GM21360 (cell line): ENCODE results near the gene C19orf81.
"Not testable (repeated sequence)": the region's sequence is repeated elsewhere in the genome, so short reads cannot be mapped to it uniquely, and the experiment has no call there.

Source experiments
- ATAC-seq: cut with Tn5 transposase; IDR thresholded peaks from one replicate; pipeline ENCODE4 v1.9.1; 2021; ENCODE audit warnings: mild to moderate bottlenecking, moderate library complexity; ENCODE audit not compliant: unreplicated experiment

Gene C19orf81

GRCh38 chr19:50649433-50650391 is at the start of gene C19orf81:
TSS of gene C19orf81 (plus strand) at chr19:50649445. CDS start at chr19:50649445, 0 bp downstream.
- no peak for ATAC-seq

GRCh38 chr19:50601407-50602088 is 47.7 kb upstream of the C19orf81 start:
- no peak for ATAC-seq

- no peak for ATAC-seq
Observed at GRCh38 chr19:50602089-50602422, 47.2 kb upstream of the C19orf81 start.

GRCh38 chr19:50602496-50602895 is 46.7 kb upstream of the C19orf81 start:
- no peak for ATAC-seq

- ATAC-seq = no peak
Observed at GRCh38 chr19:50602935-50603334, 46.3 kb upstream of the C19orf81 start.

GRCh38 chr19:50604264-50605073 is 44.8 kb upstream of the C19orf81 start:
- ATAC-seq = not testable (repeated sequence)

- ATAC-seq = not testable (repeated sequence)
Observed at GRCh38 chr19:50606059-50606836, 43.0 kb upstream of the C19orf81 start.

- no peak for ATAC-seq
Observed at GRCh38 chr19:50607388-50607787, 41.9 kb upstream of the C19orf81 start.

GRCh38 chr19:50607874-50608785 is 41.1 kb upstream of the C19orf81 start:
- ATAC-seq = no peak

GRCh38 chr19:50612504-50613404 is 36.5 kb upstream of the C19orf81 start:
- not testable (repeated sequence) for ATAC-seq

GRCh38 chr19:50618379-50618778 is 30.9 kb upstream of the C19orf81 start:
- not testable (repeated sequence) for ATAC-seq

GRCh38 chr19:50619184-50619583 is 30.1 kb upstream of the C19orf81 start:
- not testable (repeated sequence) for ATAC-seq

- not testable (repeated sequence) for ATAC-seq
Observed at GRCh38 chr19:50620394-50620906, 28.8 kb upstream of the C19orf81 start.

GRCh38 chr19:50624949-50625600 is 24.2 kb upstream of the C19orf81 start:
- ATAC-seq = no peak

- ATAC-seq = no peak
Observed at GRCh38 chr19:50626011-50626410, 23.2 kb upstream of the C19orf81 start.

- no peak for ATAC-seq
Observed at GRCh38 chr19:50626795-50627194, 22.4 kb upstream of the C19orf81 start.

- ATAC-seq = no peak
Observed at GRCh38 chr19:50628146-50628545, 21.1 kb upstream of the C19orf81 start.

GRCh38 chr19:50628551-50628950 is 20.7 kb upstream of the C19orf81 start:
- ATAC-seq = no peak
